LNCaP clone FGC (cell line): ENCODE data around the gene MBIP.

Source experiments
- DNase-seq: peaks from one replicate; pipeline ENCODE4 v3.0.0-alpha.2; 2011; ENCODE audit warnings: low read depth
- H3K4me3 ChIP-seq: 2 replicates; pipeline ENCODE4 v1.5.1; 2011; ENCODE audit warnings: mild to moderate bottlenecking, low read depth, low read length, control low read depth
- TF ChIP-seq, protein P1 (sequence below): IDR thresholded peaks from 2 replicates; pipeline ENCODE4 v1.5.1; 2012; ENCODE audit warnings: mild to moderate bottlenecking; ENCODE audit not compliant: control insufficient read depth, insufficient read depth; ENCODE audit errors: extremely low read depth

MBIP gene

DNA sequence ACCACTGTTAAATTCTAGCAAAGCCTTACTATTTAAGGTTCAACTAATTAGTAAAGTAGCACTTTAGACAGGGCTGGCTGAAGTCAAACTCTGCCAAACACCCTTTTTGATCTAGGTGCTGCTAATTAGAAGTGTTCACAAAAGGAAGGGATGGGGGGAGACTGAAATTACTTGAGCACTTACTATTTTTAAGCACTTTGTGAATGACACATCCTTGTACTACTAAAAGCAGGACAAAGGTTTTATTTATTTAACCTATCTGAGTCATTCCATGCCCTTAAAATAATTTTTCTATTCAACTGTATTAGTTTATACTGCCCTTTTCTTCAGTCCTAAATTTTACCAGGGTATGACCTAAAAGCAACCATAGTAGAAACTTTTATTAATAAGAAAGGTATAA is 20.1 kb downstream of the MBIP start:
- TF ChIP-seq, protein P1, sequence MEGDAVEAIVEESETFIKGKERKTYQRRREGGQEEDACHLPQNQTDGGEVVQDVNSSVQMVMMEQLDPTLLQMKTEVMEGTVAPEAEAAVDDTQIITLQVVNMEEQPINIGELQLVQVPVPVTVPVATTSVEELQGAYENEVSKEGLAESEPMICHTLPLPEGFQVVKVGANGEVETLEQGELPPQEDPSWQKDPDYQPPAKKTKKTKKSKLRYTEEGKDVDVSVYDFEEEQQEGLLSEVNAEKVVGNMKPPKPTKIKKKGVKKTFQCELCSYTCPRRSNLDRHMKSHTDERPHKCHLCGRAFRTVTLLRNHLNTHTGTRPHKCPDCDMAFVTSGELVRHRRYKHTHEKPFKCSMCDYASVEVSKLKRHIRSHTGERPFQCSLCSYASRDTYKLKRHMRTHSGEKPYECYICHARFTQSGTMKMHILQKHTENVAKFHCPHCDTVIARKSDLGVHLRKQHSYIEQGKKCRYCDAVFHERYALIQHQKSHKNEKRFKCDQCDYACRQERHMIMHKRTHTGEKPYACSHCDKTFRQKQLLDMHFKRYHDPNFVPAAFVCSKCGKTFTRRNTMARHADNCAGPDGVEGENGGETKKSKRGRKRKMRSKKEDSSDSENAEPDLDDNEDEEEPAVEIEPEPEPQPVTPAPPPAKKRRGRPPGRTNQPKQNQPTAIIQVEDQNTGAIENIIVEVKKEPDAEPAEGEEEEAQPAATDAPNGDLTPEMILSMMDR: no peak
- no peak overlapping the region for H3K4me3 ChIP-seq
- no peak for DNase-seq

- DNase-seq: no peak
- H3K4me3 ChIP-seq: no peak overlapping the region
- TF ChIP-seq, protein P1: no peak
Observed at GRCh38 chr14:36295642-36296627, 24.5 kb downstream of the MBIP start.

DNA sequence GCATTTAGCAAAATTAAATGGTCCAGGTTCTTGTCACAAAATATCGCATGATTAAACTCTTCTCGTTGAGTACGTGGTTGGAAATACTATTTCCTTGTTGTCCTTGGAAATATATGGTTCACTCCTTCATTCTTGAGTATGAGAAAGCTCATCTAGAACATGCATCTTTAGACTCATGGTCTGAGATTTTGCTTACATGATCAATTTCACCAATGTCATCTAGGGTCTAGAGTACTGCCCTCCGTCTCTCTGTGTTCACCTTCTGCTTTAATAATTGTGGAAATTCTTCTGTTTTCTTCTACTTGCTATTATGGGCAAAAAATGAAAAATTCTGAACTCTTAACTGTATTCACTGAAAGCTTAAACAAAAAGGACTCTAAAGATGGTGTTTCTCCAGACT is 25.9 kb downstream of the MBIP start:
- TF ChIP-seq, protein P1: no peak
- H3K4me3 ChIP-seq: no peak overlapping the region
- no peak for DNase-seq

GRCh38 chr14:36293824-36294223 is 26.6 kb downstream of the MBIP start:
- no peak for DNase-seq
- H3K4me3 ChIP-seq: no peak overlapping the region
- TF ChIP-seq, protein P1: no peak

DNA sequence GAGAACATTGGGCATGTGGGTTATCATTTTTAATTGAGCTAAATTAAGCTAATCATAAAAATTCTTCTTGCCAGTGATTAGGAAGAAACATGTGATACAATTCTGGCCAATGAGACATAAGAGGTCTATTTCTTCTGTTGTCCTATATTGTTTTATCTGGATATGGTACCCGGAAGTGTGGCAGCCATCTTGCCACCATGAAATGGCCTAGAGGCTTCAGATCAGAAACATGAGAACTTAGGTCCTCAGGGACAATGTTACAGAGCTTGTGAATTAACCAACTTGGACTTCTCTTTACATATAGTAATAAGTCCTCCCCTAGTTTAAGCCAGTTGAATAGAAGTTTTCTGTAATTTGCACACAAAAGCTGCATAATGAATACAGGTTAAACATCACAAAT is 30.5 kb downstream of the MBIP start:
- TF ChIP-seq, protein P1: no peak
- DNase-seq: no peak
- H3K4me3 ChIP-seq: no peak overlapping the region

DNA sequence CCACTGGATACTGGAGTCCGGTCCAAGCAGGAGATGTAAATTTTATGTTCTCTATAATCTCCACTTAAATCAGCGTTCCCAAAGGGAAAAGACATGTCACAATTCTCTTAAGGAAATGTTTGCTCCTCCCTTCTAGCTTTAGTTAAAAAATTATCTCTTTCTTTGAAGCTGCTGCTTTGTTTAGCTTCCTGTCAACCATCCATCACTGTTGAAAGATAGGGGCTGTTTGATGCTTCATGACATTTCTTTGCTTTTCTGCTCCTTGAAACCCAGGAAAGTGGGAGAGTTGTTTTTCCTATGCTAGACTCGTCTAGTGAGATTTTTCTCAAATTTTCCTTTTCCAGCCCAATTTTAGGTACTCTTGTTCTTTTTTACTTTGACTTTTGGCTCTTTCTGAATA is 31.9 kb downstream of the MBIP start:
- no peak for DNase-seq
- TF ChIP-seq, protein P1: no peak

More for the DNA sequence above, 31.9 kb downstream of the MBIP start:
- H3K4me3 ChIP-seq: no peak overlapping the region
